Trophoblast cell (in vitro differentiated cells and primary cell): Measurements from ENCODE around the gene ITGBL1.

ENCODE experiments used
- DNase-seq, 2 donors: peaks; one replicate each; pipeline ENCODE4 v3.0.0-alpha.2; 2016
- H2AFZ ChIP-seq: 2 replicates; pipeline ENCODE4 v1.6.1; 2013; ENCODE audit warnings: low read length, moderate library complexity, mild to moderate bottlenecking; ENCODE audit not compliant: insufficient read depth, poor library complexity
- H2AK5ac ChIP-seq: 2 replicates; pipeline ENCODE4 v1.6.1; 2013; ENCODE audit warnings: mild to moderate bottlenecking, low read length
- H2BK120ac ChIP-seq: 2 replicates; pipeline ENCODE4 v1.6.1; 2013; ENCODE audit warnings: low read length, mild to moderate bottlenecking, moderate library complexity; ENCODE audit not compliant: insufficient read depth, poor library complexity
- H2BK12ac ChIP-seq: 2 replicates; pipeline ENCODE4 v1.6.1; 2013; ENCODE audit warnings: mild to moderate bottlenecking, low read length, moderate library complexity
- H2BK5ac ChIP-seq: 2 replicates; pipeline ENCODE4 v1.6.1; 2013; ENCODE audit warnings: low read length, low read depth, moderate library complexity, mild to moderate bottlenecking; ENCODE audit not compliant: poor library complexity
- H3K14ac ChIP-seq: 2 replicates; pipeline ENCODE4 v1.6.1; 2013; ENCODE audit warnings: mild to moderate bottlenecking, low read length
- H3K18ac ChIP-seq: 2 replicates; pipeline ENCODE4 v1.6.1; 2013; ENCODE audit warnings: mild to moderate bottlenecking, low read length
- H3K23ac ChIP-seq: 2 replicates; pipeline ENCODE4 v1.6.1; 2013; ENCODE audit warnings: low read length
- H3K27ac ChIP-seq: 2 replicates; pipeline ENCODE4 v1.5.1; 2013; ENCODE audit warnings: low read depth, mild to moderate bottlenecking, inconsistent platforms, low read length, moderate library complexity
- H3K27me3 ChIP-seq: 2 replicates; pipeline ENCODE4 v1.6.1; 2013; ENCODE audit warnings: inconsistent platforms, mild to moderate bottlenecking, low read length, moderate library complexity; ENCODE audit not compliant: insufficient read depth
- H3K36me3 ChIP-seq, 2 experiments: 1 replicate in 1 of 2; 2 replicates in 1 of 2; pipeline ENCODE4 v1.6.1; 2013; ENCODE audit warnings: low read length in 2 of 2, mild to moderate bottlenecking in 2 of 2, moderate library complexity in 1 of 2; ENCODE audit not compliant: insufficient read depth in 2 of 2, control insufficient read depth in 1 of 2
- H3K4ac ChIP-seq: 2 replicates; pipeline ENCODE4 v1.6.1; 2013; ENCODE audit warnings: low read depth, mild to moderate bottlenecking, low read length, moderate library complexity
- H3K4me1 ChIP-seq, 2 experiments: 1 replicate in 1 of 2; 2 replicates in 1 of 2; pipeline ENCODE4 v1.6.1; 2013; ENCODE audit warnings: low read length in 2 of 2, mild to moderate bottlenecking in 2 of 2, moderate library complexity in 1 of 2; ENCODE audit not compliant: insufficient read depth in 2 of 2, control insufficient read depth in 1 of 2
- H3K4me2 ChIP-seq: 2 replicates; pipeline ENCODE4 v1.6.1; 2013; ENCODE audit warnings: inconsistent platforms, mild to moderate bottlenecking, low read length, moderate library complexity
- H3K4me3 ChIP-seq: 2 replicates; pipeline ENCODE4 v1.5.1; 2013; ENCODE audit warnings: mild to moderate bottlenecking, low read depth, low read length, inconsistent platforms
- H3K79me1 ChIP-seq: one replicate; pipeline ENCODE4 v1.6.1; 2013; ENCODE audit warnings: low read length
- H3K79me2 ChIP-seq: 2 replicates; pipeline ENCODE4 v1.6.1; 2013; ENCODE audit warnings: low read length, mild to moderate bottlenecking; ENCODE audit not compliant: control insufficient read depth, insufficient read depth, poor library complexity
- H3K9ac ChIP-seq: 2 replicates; pipeline ENCODE4 v1.6.1; 2013; ENCODE audit warnings: mild to moderate bottlenecking, low read length
- H3K9me3 ChIP-seq: 2 replicates; pipeline ENCODE4 v1.6.1; 2013; ENCODE audit warnings: low read depth, mild to moderate bottlenecking, control low read depth, inconsistent platforms, low read length; ENCODE audit not compliant: insufficient read depth
- H4K12ac ChIP-seq: 2 replicates; pipeline ENCODE4 v1.6.1; 2013; ENCODE audit warnings: low read depth, mild to moderate bottlenecking, low read length, moderate library complexity
- H4K8ac ChIP-seq: 2 replicates; pipeline ENCODE4 v1.6.1; 2013; ENCODE audit warnings: low read depth, mild to moderate bottlenecking, low read length, moderate library complexity
- H4K91ac ChIP-seq: one replicate; pipeline ENCODE4 v1.6.1; 2013; ENCODE audit warnings: low read depth, mild to moderate bottlenecking, low read length, moderate library complexity
- WGBS: extraction: QIAGEN DNeasy Blood & Tissue Kit; methylation state at CpG from one replicate; pipeline ENCODE4 v1.1.7; 2013; ENCODE audit warnings: missing lambda C conversion rate; ENCODE audit not compliant: insufficient read length, insufficient coverage; ENCODE audit errors: extremely low coverage; 5-methylcytosine and 5-hydroxymethylcytosine counted together

ITGBL1 gene

DNA sequence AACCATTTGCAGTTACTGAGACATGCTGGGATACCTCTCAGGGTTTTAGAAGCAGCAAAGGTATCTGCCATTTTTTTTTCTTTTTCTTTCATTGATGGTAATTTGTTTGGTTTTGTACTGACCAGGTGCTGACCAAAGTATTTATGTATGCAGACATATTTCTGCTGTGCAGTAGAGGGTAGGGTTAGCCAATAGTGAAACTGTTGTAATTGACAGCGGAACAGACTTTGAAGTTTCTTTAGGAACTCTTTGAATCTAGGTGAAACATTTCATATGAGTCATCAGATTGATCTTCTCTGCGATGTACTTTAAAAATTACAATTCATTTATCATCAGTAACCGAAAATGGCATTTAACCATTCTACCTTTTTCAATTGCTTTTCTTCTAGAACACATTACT is 63.0 kb downstream of the ITGBL1 start:
- Histone ChIP-seq H4K12ac (no peak overlapping the region), H3K9ac (no peak overlapping the region), H2AK5ac (no peak overlapping the region), H3K4ac (no peak overlapping the region), H3K18ac (no peak overlapping the region), H4K91ac (no peak overlapping the region), H3K27ac (no peak overlapping the region), H4K8ac (no peak overlapping the region), H3K36me3 (no peaks in the 10 kb centered on the region), H3K4me2 (no peak overlapping the region), H3K79me2 (no peaks in the 10 kb centered on the region), H3K14ac (no peak overlapping the region), H3K27me3 (no peaks in the 10 kb centered on the region), H2BK5ac (no peak overlapping the region), H3K4me1 (peaks cover 0 to 4% of the 10 kb centered on the region in 2 experiments), H2BK12ac (no peak overlapping the region), H3K79me1 (no peaks in the 10 kb centered on the region), H2AFZ (no peak overlapping the region), H2BK120ac (no peak overlapping the region), H3K9me3 (no peaks in the 10 kb centered on the region), H3K4me3 (no peak overlapping the region), H3K23ac (no peak overlapping the region)
- peak in 1 of 2 donors; percentile 12 for DNase-seq
- no CpG with 5 or more reads among the region's 3 CpGs for WGBS

DNA sequence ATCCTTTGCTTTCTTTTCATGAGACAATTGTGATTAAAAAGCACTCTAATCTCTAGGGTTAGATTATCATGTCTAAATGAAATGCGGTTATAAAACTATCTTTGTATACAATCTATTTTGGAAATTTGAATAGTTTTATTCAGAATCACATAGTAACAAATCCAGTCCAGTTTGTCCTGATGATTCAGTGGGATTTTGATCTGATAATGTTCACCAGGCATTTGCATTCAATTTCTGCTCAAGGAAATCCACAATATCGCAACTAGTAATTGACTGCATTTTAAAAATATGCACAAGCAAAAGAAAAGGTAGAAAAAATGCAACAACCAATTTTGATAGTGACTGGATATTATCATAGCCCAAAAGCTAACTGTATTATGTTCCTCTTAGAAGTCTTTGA is 63.8 kb downstream of the ITGBL1 start:
- Histone ChIP-seq H3K9ac (no peak overlapping the region), H3K27ac (no peak overlapping the region), H3K79me2 (no peaks in the 10 kb centered on the region), H2BK5ac (no peak overlapping the region), H3K36me3 (no peaks in the 10 kb centered on the region), H3K23ac (no peak overlapping the region), H3K9me3 (no peaks in the 10 kb centered on the region), H3K4me3 (no peak overlapping the region), H2AK5ac (no peak overlapping the region), H3K4me1 (peaks cover 0 to 4% of the 10 kb centered on the region in 2 experiments), H4K91ac (no peak overlapping the region), H2BK12ac (no peak overlapping the region), H3K4ac (no peak overlapping the region), H3K14ac (no peak overlapping the region), H3K27me3 (no peaks in the 10 kb centered on the region), H4K12ac (no peak overlapping the region), H3K4me2 (no peak overlapping the region), H4K8ac (no peak overlapping the region), H2AFZ (no peak overlapping the region), H3K79me1 (no peaks in the 10 kb centered on the region), H2BK120ac (no peak overlapping the region), H3K18ac (no peak overlapping the region)
- WGBS: no CpG with 5 or more reads among the region's 2 CpGs
- peak in 1 of 2 donors; percentile 6 for DNase-seq

DNA sequence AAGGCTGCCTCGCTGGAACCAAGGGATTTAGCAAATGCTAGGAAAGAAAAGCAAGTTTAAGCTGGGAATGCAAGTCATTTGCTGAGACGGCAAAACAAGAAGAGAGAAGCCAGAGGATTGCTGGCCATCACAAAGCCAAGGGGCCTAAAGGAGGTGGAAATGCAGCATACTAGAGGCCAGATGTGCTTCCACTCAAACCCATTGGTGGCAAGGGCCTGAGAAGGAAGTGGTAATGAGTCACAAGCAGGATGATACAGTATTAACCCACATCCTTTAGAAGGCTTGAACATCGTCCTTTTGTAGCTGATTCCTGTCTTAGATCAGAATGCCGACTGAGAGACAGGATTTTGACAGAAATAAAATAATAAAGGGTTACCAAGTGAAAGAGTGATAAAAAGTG is 68.2 kb downstream of the ITGBL1 start:
- H3K14ac ChIP-seq: no peak overlapping the region
- H3K79me2 ChIP-seq: no peaks in the 10 kb centered on the region
- H2BK12ac ChIP-seq: no peak overlapping the region
- no CpG with 5 or more reads among the region's 4 CpGs for WGBS
- no peak overlapping the region for H2AFZ ChIP-seq
- DNase-seq: no peak
- H4K8ac ChIP-seq: no peak overlapping the region
- no peak overlapping the region for H2AK5ac ChIP-seq
- no peak overlapping the region for H2BK120ac ChIP-seq
- no peak overlapping the region for H4K91ac ChIP-seq
- H3K27ac ChIP-seq: no peak overlapping the region
- no peak overlapping the region for H3K23ac ChIP-seq
- no peak overlapping the region for H3K4ac ChIP-seq
- H3K79me1 ChIP-seq: no peaks in the 10 kb centered on the region
- H3K4me3 ChIP-seq: no peak overlapping the region
- H3K4me1 ChIP-seq: no peaks in the 10 kb centered on the region
- no peaks in the 10 kb centered on the region for H3K9me3 ChIP-seq
- no peak overlapping the region for H4K12ac ChIP-seq
- H3K4me2 ChIP-seq: no peak overlapping the region
- no peaks in the 10 kb centered on the region for H3K36me3 ChIP-seq
- no peak overlapping the region for H2BK5ac ChIP-seq
- H3K27me3 ChIP-seq: no peaks in the 10 kb centered on the region
- no peak overlapping the region for H3K9ac ChIP-seq
- H3K18ac ChIP-seq: no peak overlapping the region

DNA sequence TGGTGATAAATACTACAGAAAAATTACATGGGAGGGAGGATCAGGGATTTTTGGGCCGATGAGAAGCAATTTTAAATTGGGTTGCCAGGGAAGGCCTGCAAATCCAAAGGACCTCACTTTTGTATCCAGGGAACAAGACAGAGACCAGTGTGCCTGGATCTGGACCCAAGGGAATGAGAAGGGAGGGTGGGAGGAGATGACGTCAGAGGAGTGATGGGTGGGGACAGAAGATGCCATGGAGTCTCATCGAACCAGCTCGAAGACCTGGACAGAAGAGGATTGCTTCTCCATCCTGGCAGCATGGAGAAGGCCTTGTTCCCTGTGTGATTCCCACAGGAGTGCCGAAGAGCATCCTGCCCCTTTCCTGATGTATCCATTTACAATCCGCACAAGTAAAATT is 68.9 kb downstream of the ITGBL1 start:
- Histone ChIP-seq H4K8ac (no peak overlapping the region), H2AFZ (no peak overlapping the region), H3K18ac (no peak overlapping the region), H3K27ac (no peak overlapping the region), H4K12ac (no peak overlapping the region), H3K36me3 (no peaks in the 10 kb centered on the region), H3K4ac (no peak overlapping the region), H2BK5ac (no peak overlapping the region), H3K4me3 (no peak overlapping the region), H3K14ac (no peak overlapping the region), H3K4me1 (no peaks in the 10 kb centered on the region), H3K27me3 (no peaks in the 10 kb centered on the region), H3K23ac (no peak overlapping the region), H3K79me1 (no peaks in the 10 kb centered on the region), H2BK120ac (no peak overlapping the region), H3K9me3 (no peaks in the 10 kb centered on the region), H3K4me2 (no peak overlapping the region), H4K91ac (no peak overlapping the region), H3K79me2 (no peaks in the 10 kb centered on the region), H3K9ac (no peak overlapping the region), H2AK5ac (no peak overlapping the region), H2BK12ac (no peak overlapping the region)
- no peak for DNase-seq
- WGBS: no CpG with 5 or more reads among the region's 6 CpGs
